SH-SY5Y (cell line): ENCODE measurements around the gene SORCS1.

Source experiments
- GATA2 ChIP-seq: IDR thresholded peaks from 2 replicates; pipeline ENCODE4 v1.6.1; 2011; ENCODE audit warnings: mild to moderate bottlenecking, low read depth, low read length
- GATA3 ChIP-seq: IDR thresholded peaks from 2 replicates; pipeline ENCODE4 v1.6.1; 2011; ENCODE audit warnings: low read depth, mild to moderate bottlenecking, low read length, moderate library complexity

The SORCS1 gene

DNA sequence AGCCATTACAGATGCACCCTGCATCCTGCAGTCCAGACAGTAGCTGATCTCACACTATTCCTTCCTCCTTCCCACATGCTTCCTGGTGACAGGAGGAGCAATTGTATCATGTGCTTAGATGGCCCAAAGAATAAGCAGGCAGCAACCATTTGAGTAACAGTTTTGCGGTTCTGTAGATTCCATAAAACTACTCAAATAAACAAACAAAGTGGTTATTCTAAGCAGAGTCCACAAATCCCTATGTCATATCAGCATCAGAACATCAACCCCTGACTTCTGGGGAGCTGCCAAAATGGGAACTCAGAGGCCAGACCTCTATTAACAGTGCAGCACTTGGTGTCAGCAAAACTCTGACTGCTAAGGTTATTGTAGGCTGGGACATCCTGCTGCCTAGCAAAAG lies 226.0 kb downstream of the SORCS1 start:
- TF ChIP-seq GATA2, result no peak
- TF ChIP-seq GATA3, result no peak

GRCh38 chr10:106935978-106936451 lies 228.5 kb downstream of the SORCS1 start:
- TF ChIP-seq GATA3 (no peak), GATA2 (no peak)

GRCh38 chr10:106931853-106932249 lies 232.7 kb downstream of the SORCS1 start:
- TF ChIP-seq GATA3 (no peak), GATA2 (no peak)

DNA sequence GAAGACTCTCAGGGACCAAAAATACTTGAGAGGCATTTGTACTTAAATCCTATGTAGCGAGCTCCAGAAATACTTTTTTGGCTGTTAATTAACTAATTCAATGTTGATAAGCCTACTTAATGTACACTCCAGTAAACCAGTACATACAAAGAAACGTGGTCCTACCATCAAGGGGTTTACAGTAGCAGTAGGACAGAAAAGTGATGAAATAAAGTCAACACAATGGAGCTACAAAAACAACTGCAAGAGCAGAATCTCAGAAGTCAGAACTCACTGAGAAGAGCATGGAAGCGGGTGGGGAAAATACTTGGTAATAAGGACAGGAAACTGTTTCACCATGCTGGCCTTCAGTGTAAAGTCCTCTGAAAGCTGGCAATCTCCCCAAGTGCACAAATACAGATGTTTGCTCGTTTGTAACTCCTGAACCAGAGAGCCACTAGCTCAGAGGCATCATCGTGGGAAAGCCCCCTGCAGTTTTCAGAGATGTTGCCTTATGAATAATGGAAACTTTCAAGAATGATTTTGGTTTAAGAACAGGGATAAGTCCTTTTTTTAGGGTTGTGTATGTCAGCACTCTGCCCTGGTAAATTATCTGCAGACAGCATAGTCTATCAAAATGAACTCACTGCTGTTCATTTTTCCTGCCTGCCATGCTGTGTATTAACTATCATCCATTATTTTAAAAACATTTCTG lies 233.2 kb downstream of the SORCS1 start:
- TF ChIP-seq GATA2 (no peak), GATA3 (no peak)

- TF ChIP-seq GATA2 (no peak), GATA3 (no peak)
Measured at GRCh38 chr10:106930751-106931150, 233.8 kb downstream of the SORCS1 start.

DNA sequence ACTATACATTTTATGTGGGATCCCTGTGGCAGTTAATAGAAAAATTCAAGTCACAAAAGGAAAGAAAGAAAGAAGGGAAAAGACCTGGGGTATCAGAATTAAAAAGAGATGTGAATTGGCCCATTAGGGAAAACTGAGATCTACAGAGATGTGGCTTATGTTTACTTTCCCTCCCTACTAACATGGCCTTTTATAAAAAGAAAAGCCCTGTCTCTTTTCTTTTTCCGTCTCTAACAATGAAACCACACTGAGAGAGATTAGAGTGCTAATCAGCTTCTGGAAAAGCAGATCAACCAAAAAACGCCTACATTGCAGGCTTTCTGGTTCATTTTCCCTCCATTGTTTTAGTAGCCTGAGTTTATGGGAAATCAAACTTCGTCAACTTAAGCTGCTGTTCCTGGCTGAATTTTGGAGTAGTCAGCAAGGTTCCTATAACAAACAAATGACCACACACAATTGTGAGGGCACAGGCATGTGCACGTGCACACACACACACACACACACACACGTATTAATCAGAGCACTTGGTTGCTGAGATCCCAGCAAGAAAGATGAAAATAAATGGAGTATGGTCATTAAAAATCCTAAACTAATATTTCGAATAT lies 235.1 kb downstream of the SORCS1 start:
- no peak for TF ChIP-seq GATA3
- TF ChIP-seq GATA2, result no peak

DNA sequence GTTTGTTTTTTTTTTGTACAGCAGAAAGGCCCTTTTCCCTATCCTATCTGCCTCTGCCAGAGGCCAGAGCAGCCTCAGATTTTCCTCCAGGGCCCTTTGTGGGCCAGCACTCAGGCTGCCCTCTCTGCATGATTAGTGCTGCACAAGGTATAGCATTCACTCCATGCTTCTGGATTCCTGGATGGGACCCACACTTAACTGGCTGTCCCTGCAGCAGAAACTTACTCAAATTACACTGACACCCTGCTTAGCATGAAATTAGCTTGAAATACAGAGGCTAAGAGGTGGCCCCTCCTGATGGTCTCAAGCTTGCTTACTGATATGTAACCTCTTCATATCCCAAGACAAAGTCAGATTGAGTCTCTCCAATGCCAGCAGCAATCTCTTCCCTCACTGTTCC lies 239.3 kb downstream of the SORCS1 start:
- TF ChIP-seq GATA2 (no peak), GATA3 (no peak)

DNA sequence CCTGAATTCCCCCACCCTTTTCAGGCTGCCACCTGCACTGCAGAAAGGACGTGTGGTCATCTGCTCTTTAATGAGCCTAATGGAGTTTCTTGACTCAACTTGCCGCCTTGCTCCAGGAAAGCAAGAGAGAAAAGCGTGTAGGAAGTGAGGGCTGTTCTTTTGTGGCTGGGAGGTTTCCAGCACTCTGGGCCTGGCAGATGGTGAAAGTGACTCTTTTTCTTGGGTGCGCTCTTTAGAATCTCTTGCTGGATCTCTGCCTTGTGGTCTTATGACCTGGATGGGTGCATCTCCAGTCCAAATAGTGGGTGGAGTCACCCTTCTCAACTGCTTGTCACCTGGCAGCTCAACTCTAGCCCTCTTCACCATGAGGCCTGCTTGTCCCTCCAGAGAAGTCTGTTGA lies 244.0 kb downstream of the SORCS1 start:
- no peak for TF ChIP-seq GATA3
- no peak for TF ChIP-seq GATA2

- TF ChIP-seq GATA3, result no peak
- TF ChIP-seq GATA2, result no peak
Measured at GRCh38 chr10:106919871-106920282, 244.6 kb downstream of the SORCS1 start.

- no peak for TF ChIP-seq GATA3
- no peak for TF ChIP-seq GATA2
Measured at GRCh38 chr10:106917452-106918055, 247.0 kb downstream of the SORCS1 start.

DNA sequence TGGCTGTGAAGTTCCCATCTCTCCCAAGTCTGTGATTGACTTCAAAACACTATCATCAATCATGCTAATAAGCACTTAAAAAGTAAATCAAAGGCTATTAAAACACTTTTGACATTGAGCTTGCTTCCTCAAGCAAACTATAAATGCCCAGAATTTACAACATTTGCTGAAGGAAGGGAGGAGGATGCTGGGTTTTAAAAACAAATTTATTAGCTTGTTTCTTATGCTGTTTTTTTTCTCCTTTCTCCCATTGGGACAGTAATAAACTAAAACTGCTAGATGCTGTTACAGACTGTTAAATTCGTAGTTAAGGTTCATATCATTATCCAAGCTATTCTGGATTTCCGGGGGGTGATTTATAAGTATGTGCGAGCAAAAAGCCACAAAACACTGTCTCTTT lies 250.5 kb downstream of the SORCS1 start:
- TF ChIP-seq GATA3, result no peak
- TF ChIP-seq GATA2, result no peak

- TF ChIP-seq GATA2 (no peak), GATA3 (no peak)
Measured at GRCh38 chr10:106913348-106913747, 251.2 kb downstream of the SORCS1 start.

- TF ChIP-seq GATA3, result no peak
- TF ChIP-seq GATA2, result no peak
Measured at GRCh38 chr10:106911096-106911495, 253.4 kb downstream of the SORCS1 start.

DNA sequence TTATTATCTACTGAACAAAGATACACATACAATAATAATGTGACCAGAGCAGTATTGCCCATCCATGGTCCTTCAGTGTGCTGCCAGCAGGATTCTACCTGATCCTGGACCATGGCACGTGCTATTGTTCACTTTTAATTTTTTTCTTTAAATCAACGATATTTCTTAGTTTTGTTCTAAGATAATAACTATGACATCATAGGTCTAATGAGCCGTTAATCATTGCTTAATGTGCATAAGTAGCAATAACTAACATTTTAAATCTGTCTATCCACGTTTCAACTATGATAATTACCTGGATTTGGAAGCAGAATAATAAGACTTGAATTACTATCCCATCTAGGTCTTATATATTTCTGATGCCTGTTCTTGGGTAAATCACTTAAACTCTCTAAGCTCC lies 253.8 kb downstream of the SORCS1 start:
- TF ChIP-seq GATA3 (no peak), GATA2 (no peak)

DNA sequence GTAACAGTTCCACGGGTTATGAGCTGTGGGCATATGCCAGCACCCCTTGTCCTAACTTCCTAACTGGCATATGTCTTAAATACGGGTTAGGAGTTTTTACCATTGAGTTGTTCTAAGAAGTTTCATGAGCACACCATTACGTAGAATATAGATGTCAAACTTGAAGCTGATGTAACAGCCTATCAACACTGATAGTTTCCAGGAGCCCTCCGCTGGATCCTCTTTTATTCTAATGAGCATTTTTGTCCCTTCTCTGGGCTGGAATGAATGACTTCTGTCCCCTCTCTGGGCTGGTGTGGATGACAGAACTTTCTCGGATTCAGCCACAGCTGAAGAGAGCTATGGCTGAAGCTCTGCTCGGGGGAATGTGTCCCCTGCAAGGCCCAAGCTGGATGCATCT lies 256.3 kb downstream of the SORCS1 start:
- no peak for TF ChIP-seq GATA2
- no peak for TF ChIP-seq GATA3

- TF ChIP-seq GATA2 (no peak), GATA3 (no peak)
Measured at GRCh38 chr10:106904209-106904608, 260.3 kb downstream of the SORCS1 start.
